Fibroblast of lung (primary cell): ENCODE data around the gene ERBB4.

Experiments
- CTCF ChIP-seq, 2 donors: IDR thresholded peaks in 1 of 2; conservative IDR thresholded peaks in 1 of 2; 1 replicate in 1 of 2; 2 replicates in 1 of 2; pipeline ENCODE4 v1.5.1; 2011 to 2012; ENCODE audit warnings: low read length in 2 of 2, control low read depth in 1 of 2, inconsistent platforms in 1 of 2, low read depth in 1 of 2, mild to moderate bottlenecking in 1 of 2
- EZH2 ChIP-seq: IDR thresholded peaks from 2 replicates; pipeline ENCODE4 v1.5.1; 2012; ENCODE audit warnings: low read length, control low read depth, mild to moderate bottlenecking; ENCODE audit errors: missing control alignments

- TF ChIP-seq CTCF (conservative IDR thresholded peaks at IDR 0.05 in 1 of 2, IDR thresholded peaks at IDR 0.05 in 1 of 2; ENCODE audit: low read depth in 1 of 2, low read length in 2 of 2) (no peak), EZH2 (no peak)
These were observed 157.0 kb downstream of the ERBB4 start for GRCh38 chr2:212381428-212382102.
